ENCODE data around the gene KCNC4. TPM values are rescaled to one million over a fixed set of nuclear protein-coding genes. Genes with fewer than 3 reads are reported as not detected.

KCNC4 gene
- total and polyA plus RNA-seq, 2 of the 4 experiments (the other 2 are of a cell fraction): 0.18 to 2.3 TPM

DNA sequence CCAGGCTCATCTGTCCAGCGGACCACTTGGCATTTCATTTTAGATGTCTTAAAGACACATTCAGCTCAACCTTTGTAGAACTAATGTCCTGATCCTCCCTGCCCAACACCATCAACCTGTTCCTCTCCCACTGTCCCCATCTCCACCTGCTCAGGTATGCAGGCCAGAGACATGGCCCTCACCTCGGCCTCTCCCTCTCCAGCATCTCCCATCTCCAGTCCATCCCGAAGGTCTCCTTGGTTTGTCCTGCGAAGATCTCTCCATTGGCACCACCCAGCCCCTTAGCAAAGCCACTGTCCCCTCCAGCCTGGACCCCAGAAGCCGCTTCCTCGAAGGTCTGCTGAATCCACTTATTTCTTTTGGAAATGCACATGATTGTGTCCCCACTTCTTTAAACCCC is 20.9 kb upstream of the KCNC4 start:
- 72% methylated on average over 4 of the region's 6 CpGs; no CpG with 5 or more reads in 1 of the 2 experiments for WGBS, 2 experiments (ENCODE audit: extremely low coverage in 2 of 2, insufficient read length in 1 of 2)
- Histone ChIP-seq H3K27ac (ENCODE audit: insufficient read depth, low read length) (no peak overlapping the region), H2AK5ac (ENCODE audit: low read depth, low read length) (no peak overlapping the region), H3K9me1 (ENCODE audit: insufficient read depth, low read length) (no peaks in the 10 kb centered on the region; the same call in 1 of the 2 replicates), H3K56ac (ENCODE audit: extremely low read depth, insufficient read depth, low read length) (no peak overlapping the region), H4K91ac (ENCODE audit: insufficient read depth, low read depth, low read length) (no peak overlapping the region), H3K9ac (ENCODE audit: low read depth, low read length) (no peak overlapping the region), H4K20me1 (ENCODE audit: insufficient read depth, low read length) (no peaks in the 10 kb centered on the region), H2BK5ac (ENCODE audit: low read depth, low read length, poor library complexity, severe bottlenecking) (no peak overlapping the region), H3K9me3 (ENCODE audit: control insufficient read depth, insufficient read depth, low read length) (no peaks in the 10 kb centered on the region), H3K4me2 (ENCODE audit: low read depth, low read length) (no peak overlapping the region), H2BK20ac (ENCODE audit: low read depth, low read length) (no peak overlapping the region), H3K36me3 (ENCODE audit: control insufficient read depth, insufficient read depth, low read length) (no peaks in the 10 kb centered on the region), H2BK15ac (ENCODE audit: low read depth, low read length) (no peak overlapping the region), H3K4me3 (ENCODE audit: insufficient read depth, low read depth, low read length) (no peak overlapping the region), H3K18ac (ENCODE audit: low read depth, low read length) (no peak overlapping the region), H3K4ac (ENCODE audit: low read depth, low read length) (no peak overlapping the region), H3K79me1 (ENCODE audit: low read depth in 1 of 2, low read length in 2 of 2) (no peaks in the 10 kb centered on the region), H4K8ac (ENCODE audit: low read depth in 2 of 2, low read length in 2 of 2) (no peak overlapping the region), H3K23ac (ENCODE audit: low read depth, low read length) (no peak overlapping the region), H2BK120ac (ENCODE audit: low read depth, low read length) (no peak overlapping the region), H2AFZ (replicated peaks; ENCODE audit: low read length, poor library complexity) (no peak overlapping the region), H4K5ac (ENCODE audit: low read depth, low read length) (no peak overlapping the region), H3K14ac (replicated peaks; ENCODE audit: low read depth, low read length) (no peak overlapping the region), H3K4me1 (ENCODE audit: control insufficient read depth, insufficient read depth, low read length) (peaks cover 3% of the 10 kb centered on the region; the same call in 1 of the 2 replicates), H2AK9ac (replicated peaks; ENCODE audit: low read depth, low read length, poor library complexity) (no peak overlapping the region), H3K27me3 (ENCODE audit: control insufficient read depth, insufficient read depth, low read length) (peaks cover 29% of the 10 kb centered on the region)
- intact Hi-C loops (cut with micrococcal nuclease): no loop called here
- BruUV-seq (replicated peaks): no TSS peak
- CTCF ChIA-PET: no interaction called here
- POLR2A ChIA-PET (ENCODE audit: unreplicated experiment): no interaction called here
- no peak for ATAC-seq (ENCODE audit: low read depth)
- no peak for TF ChIP-seq MAZ (IDR thresholded peaks at IDR 0.05; ENCODE audit: borderline replicate concordance, low read depth, low read length)
- TF ChIP-seq POLR2A (IDR thresholded peaks at IDR 0.05; ENCODE audit: low read depth, low read length): no peak
- no peak for TF ChIP-seq ELK1 (IDR thresholded peaks at IDR 0.05; ENCODE audit: borderline replicate concordance, low read depth, low read length)
- TF ChIP-seq CHD1 (IDR thresholded peaks at IDR 0.05; ENCODE audit: low read depth, low read length): no peak
- in situ Hi-C loops (cut with MboI; ENCODE audit: low sequenced_read_pairs): no loop called here
- DNase-seq: no peak
- dilution Hi-C loops (cut with HindIII; ENCODE audit: low sequenced_read_pairs, unreplicated experiment): no loop called here
